ENCODE results near the gene TTC28. TPM values are rescaled to one million over a fixed set of nuclear protein-coding genes. Genes with fewer than 3 reads are reported as not detected.

Gene TTC28
- total RNA-seq, 1 donor from 2014 or later, result 23.2 TPM

- Histone ChIP-seq H3K36me3 (ENCODE audit: insufficient read depth, low read length) (no peaks in the 10 kb centered on the region), H3K9me3 (ENCODE audit: insufficient read depth, low read depth, low read length) (no peaks in the 10 kb centered on the region), H3K27me3 (ENCODE audit: insufficient read depth, low read length) (no peaks in the 10 kb centered on the region), H3K79me2 (ENCODE audit: insufficient read depth, low read length) (no peaks in the 10 kb centered on the region), H4K20me1 (ENCODE audit: insufficient read depth, low read length) (no peaks in the 10 kb centered on the region), H3K4me3 (ENCODE audit: insufficient read depth, low read depth, low read length) (no peak overlapping the region), H3K4me1 (ENCODE audit: insufficient read depth, low read length) (peaks cover 19% of the 10 kb centered on the region), H3K9ac (ENCODE audit: low read length) (no peak overlapping the region), H2AFZ (ENCODE audit: low read depth, low read length) (no peak overlapping the region), H3K27ac (ENCODE audit: low read depth, low read length) (no peak overlapping the region), H3K4me2 (ENCODE audit: low read length) (no peak overlapping the region)
- DNase-seq (ENCODE audit: low read depth), result no peak
- Mint-ChIP-seq H3K4me3 (ENCODE audit: unreplicated experiment) (no peak overlapping the region), H3K27me3 (ENCODE audit: low read depth, unreplicated experiment) (no peaks in the 10 kb centered on the region), H3K4me1 (ENCODE audit: low read depth, unreplicated experiment) (peaks cover 23% of the 10 kb centered on the region), H3K9me3 (ENCODE audit: unreplicated experiment) (peaks cover 2% of the 10 kb centered on the region), H3K27ac (ENCODE audit: unreplicated experiment) (no peak overlapping the region), H3K36me3 (ENCODE audit: low read depth, unreplicated experiment) (peaks cover 36% of the 10 kb centered on the region)
- TF ChIP-seq CTCF (IDR thresholded peaks at IDR 0.05; ENCODE audit: insufficient read depth, low read depth, low read length), result no peak
- TF ChIP-seq EZH2 (IDR thresholded peaks at IDR 0.05; ENCODE audit: insufficient read depth, low read length), result no peak
- FAIRE-seq, result no peak
These were observed 694.9 kb downstream of the TTC28 start for GRCh38 chr22:27984723-27985122.

GRCh38 chr22:27984001-27984695 is 695.5 kb downstream of the TTC28 start:
- Histone ChIP-seq H3K4me1 (ENCODE audit: insufficient read depth, low read length) (peaks cover 19% of the 10 kb centered on the region), H3K79me2 (ENCODE audit: insufficient read depth, low read length) (no peaks in the 10 kb centered on the region), H3K4me2 (ENCODE audit: low read length) (no peak overlapping the region), H3K27ac (ENCODE audit: low read depth, low read length) (no peak overlapping the region), H3K36me3 (ENCODE audit: insufficient read depth, low read length) (no peaks in the 10 kb centered on the region), H3K9me3 (ENCODE audit: insufficient read depth, low read depth, low read length) (no peaks in the 10 kb centered on the region), H3K9ac (ENCODE audit: low read length) (no peak overlapping the region), H3K4me3 (ENCODE audit: insufficient read depth, low read depth, low read length) (no peak overlapping the region), H2AFZ (ENCODE audit: low read depth, low read length) (no peak overlapping the region), H3K27me3 (ENCODE audit: insufficient read depth, low read length) (no peaks in the 10 kb centered on the region), H4K20me1 (ENCODE audit: insufficient read depth, low read length) (no peaks in the 10 kb centered on the region)
- Mint-ChIP-seq H3K27me3 (ENCODE audit: low read depth, unreplicated experiment) (no peaks in the 10 kb centered on the region), H3K36me3 (ENCODE audit: low read depth, unreplicated experiment) (peaks cover 32% of the 10 kb centered on the region), H3K4me1 (ENCODE audit: low read depth, unreplicated experiment) (peaks cover 24% of the 10 kb centered on the region), H3K27ac (ENCODE audit: unreplicated experiment) (no peak overlapping the region), H3K9me3 (ENCODE audit: unreplicated experiment) (peaks cover 2% of the 10 kb centered on the region), H3K4me3 (ENCODE audit: unreplicated experiment) (no peak overlapping the region)
- DNase-seq (ENCODE audit: low read depth) (no peak), FAIRE-seq (no peak)
- TF ChIP-seq EZH2 (IDR thresholded peaks at IDR 0.05; ENCODE audit: insufficient read depth, low read length), result no peak
- TF ChIP-seq CTCF (IDR thresholded peaks at IDR 0.05; ENCODE audit: insufficient read depth, low read depth, low read length), result no peak

GRCh38 chr22:27983361-27983791 is 696.3 kb downstream of the TTC28 start:
- Mint-ChIP-seq H3K4me1 (ENCODE audit: low read depth, unreplicated experiment) (peaks cover 22% of the 10 kb centered on the region), H3K27me3 (ENCODE audit: low read depth, unreplicated experiment) (no peaks in the 10 kb centered on the region), H3K36me3 (ENCODE audit: low read depth, unreplicated experiment) (peaks cover 31% of the 10 kb centered on the region), H3K9me3 (ENCODE audit: unreplicated experiment) (peaks cover 2% of the 10 kb centered on the region), H3K4me3 (ENCODE audit: unreplicated experiment) (no peak overlapping the region), H3K27ac (ENCODE audit: unreplicated experiment) (no peak overlapping the region)
- DNase-seq (ENCODE audit: low read depth) (no peak), FAIRE-seq (no peak)
- no peak overlapping the region for H3K4me2 ChIP-seq (ENCODE audit: low read length)
- peaks cover 19% of the 10 kb centered on the region for H3K4me1 ChIP-seq (ENCODE audit: insufficient read depth, low read length)
- no peak overlapping the region for H3K9ac ChIP-seq (ENCODE audit: low read length)
- H3K4me3 ChIP-seq (ENCODE audit: insufficient read depth, low read depth, low read length), result no peak overlapping the region
- H3K79me2 ChIP-seq (ENCODE audit: insufficient read depth, low read length), result no peaks in the 10 kb centered on the region
- no peak overlapping the region for H2AFZ ChIP-seq (ENCODE audit: low read depth, low read length)
- TF ChIP-seq CTCF (IDR thresholded peaks at IDR 0.05; ENCODE audit: insufficient read depth, low read depth, low read length), result no peak
- no peak for TF ChIP-seq EZH2 (IDR thresholded peaks at IDR 0.05; ENCODE audit: insufficient read depth, low read length)
- H4K20me1 ChIP-seq (ENCODE audit: insufficient read depth, low read length), result no peaks in the 10 kb centered on the region
- no peaks in the 10 kb centered on the region for H3K27me3 ChIP-seq (ENCODE audit: insufficient read depth, low read length)
- H3K36me3 ChIP-seq (ENCODE audit: insufficient read depth, low read length), result no peaks in the 10 kb centered on the region
- no peak overlapping the region for H3K27ac ChIP-seq (ENCODE audit: low read depth, low read length)
- H3K9me3 ChIP-seq (ENCODE audit: insufficient read depth, low read depth, low read length), result no peaks in the 10 kb centered on the region
